Measurements from ENCODE around the gene B4GALNT4.
"Not testable (repeated sequence)": the region's sequence is repeated elsewhere in the genome, so short reads cannot be mapped to it uniquely, and the experiment has no call there.

B4GALNT4 gene

DNA sequence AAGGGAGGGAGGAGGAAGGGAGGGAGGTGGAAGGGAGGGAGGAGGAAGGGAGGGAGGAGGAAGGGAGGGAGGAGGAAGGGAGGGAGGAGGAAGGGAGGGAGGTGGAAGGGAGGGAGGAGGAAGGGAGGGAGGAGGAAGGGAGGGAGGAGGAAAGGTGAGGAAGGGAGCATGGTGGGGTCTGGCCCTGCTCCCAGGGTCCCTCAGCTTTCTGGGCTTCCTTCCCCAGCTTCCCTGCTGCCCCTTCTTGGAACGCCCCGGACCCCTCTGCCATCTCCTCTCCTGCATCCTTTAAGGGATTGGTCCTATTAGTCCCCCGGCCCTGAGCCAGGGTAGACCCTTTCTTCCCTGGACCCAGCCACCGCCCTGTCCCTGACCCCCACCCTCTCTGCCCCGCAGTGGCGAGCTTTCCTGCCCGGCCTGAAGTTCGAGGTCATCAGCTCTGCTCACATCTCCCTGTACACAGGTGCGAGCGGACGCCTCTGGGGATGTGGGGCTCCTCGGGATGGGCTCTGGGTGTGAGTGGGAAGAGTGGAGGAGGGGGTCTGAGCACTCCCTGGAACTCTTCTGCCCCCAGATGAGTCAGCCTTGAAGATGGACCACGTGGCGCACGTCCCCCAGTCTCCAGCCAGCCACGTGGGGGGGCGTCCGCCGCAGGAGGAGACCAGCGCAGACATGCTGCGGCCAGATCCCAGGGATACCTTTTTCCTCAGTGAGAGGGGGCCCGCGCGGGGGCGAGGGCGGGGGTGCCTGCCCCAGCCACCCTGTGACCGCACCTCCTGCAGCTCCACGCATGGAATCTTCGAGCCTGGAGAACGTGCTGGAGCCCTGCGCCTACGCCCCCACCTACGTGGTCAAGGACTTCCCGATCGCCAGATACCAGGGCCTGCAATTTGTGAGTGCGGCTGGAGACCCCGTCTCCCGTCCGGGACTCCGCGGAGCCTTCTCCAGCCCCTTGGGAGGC, 6.0 kb downstream of the B4GALNT4 start:
- in situ Hi-C loops (cut with MboI; ENCODE audit: low sequenced_read_pairs): no loop called here

DNA sequence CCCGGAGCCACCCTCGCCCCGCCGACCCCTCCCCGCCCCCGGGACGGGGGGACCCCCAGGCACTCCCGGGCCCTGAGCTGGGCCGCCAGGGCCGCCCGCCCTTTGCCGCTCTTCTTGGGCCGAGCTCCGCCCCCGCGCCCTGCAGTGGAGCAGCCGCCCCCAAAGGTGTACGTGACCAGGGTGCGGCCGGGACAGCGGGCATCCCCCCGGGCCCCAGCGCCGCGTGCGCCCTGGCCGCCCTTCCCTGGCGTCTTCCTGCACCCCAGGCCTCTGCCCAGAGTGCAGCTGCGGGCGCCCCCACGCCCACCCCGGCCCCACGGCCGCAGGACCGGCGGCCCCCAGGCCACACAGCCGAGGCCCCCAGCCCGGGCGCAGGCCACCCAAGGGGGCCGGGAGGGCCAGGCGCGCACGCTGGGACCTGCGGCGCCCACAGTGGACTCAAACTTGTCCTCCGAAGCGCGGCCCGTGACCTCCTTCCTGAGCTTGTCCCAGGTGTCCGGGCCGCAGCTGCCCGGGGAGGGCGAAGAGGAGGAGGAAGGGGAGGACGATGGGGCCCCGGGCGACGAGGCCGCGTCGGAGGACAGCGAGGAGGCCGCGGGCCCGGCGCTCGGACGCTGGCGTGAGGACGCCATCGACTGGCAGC, 7.4 kb downstream of the B4GALNT4 start:
- in situ Hi-C loops (cut with MboI; ENCODE audit: low sequenced_read_pairs): no loop called here

DNA sequence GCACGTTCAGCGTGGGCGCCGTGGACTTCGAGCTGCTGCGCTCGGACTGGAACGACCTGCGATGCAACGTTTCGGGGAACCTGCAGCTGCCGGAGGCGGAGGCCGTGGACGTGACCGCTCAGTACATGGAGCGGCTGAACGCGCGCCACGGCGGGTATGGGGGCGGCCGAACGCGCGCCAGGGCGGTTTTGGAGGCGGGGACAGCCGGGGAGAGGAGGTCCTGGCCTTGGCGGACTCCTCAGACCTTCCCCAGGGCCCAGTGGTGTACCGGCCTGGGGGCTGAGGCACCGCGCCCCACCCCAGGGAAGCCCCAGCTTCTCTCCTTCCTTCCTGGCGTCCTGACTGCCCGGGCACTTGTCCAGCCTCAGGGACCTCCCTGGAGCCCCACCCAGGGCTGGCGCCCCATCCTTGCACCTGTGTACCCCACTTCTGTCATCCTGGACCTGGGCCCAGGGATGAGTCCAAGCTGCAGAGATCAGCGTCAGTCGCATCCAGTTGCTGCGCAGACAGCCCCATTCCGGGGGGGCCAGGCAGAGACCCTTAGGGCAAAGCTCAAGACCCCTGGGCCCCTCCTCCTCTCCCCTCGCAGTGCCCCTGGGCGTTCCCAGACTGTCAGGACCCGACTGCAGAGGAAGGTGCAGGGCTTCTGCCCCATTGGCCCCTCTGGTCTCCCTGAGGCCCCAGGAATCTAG, 8.0 kb downstream of the B4GALNT4 start:
- in situ Hi-C loops (cut with MboI; ENCODE audit: low sequenced_read_pairs): no loop called here

DNA sequence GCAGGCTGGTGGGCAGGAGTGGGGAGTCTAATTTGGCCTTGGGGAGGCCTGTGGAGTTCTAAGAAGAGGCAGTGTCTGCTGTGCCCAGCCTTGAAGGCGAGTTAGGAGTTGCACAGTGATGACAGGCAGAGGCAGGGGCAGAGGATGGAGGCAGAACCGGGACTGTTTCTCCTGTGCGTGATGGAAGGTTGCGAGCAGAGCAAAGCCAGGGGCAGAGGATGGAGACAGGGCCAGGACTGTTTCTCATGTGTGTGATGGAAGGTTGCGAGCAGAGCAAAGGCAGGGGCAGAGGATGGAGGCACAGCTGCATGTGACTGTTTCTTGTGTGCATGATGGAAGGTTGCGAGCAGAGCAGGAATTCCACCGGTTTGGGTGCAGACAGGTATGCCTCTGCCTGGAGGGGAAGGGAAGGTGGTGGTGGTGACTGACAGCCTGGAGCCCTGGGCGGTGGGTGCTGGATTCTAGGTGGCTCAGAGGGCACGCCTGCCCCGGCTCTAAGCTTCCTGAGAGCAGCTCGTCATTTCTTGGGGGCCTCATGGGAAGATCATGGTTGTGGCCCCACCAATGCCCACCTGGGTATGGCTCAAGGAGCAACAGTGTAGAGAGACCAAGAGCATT, 8.7 kb downstream of the B4GALNT4 start:
- in situ Hi-C loops (cut with MboI; ENCODE audit: low sequenced_read_pairs): no loop called here

DNA sequence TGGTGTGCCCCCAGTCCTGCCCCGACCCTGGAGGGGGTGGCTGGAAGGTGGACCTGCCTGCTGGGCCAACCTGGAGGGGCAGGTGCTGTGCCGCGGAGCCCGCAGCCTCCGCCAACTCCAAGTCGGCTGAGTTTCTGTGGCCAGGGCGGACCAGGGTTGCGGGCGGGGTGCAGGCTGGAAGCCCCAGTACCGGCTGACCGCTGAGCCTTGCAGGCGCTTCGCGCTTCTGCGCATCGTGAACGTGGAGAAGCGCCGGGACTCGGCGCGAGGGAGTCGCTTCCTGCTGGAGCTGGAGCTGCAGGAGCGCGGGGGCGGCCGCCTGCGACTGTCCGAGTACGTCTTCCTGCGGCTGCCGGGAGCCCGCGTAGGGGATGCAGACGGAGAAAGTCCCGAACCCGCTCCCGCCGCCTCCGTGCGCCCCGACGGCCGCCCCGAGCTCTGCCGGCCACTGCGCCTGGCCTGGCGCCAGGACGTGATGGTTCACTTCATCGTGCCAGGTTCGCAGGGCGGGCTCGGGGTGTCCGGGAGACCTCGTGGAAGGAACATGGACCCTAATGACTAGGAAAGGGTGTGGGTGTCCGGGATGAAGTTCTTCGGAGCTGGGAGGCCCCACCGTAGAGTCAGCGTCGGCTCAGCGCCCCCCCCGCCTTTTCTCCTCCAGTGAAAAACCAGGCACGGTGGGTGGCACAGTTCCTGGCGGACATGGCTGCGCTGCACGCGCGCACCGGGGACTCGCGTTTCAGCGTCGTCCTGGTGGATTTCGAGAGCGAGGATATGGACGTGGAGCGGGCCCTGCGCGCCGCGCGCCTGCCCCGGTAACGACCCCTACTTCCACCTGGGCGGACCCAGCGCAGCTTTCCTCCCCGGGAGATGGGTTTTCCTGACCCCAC, 10.2 kb downstream of the B4GALNT4 start:
- in situ Hi-C loops (cut with MboI; ENCODE audit: low sequenced_read_pairs): no loop called here

DNA sequence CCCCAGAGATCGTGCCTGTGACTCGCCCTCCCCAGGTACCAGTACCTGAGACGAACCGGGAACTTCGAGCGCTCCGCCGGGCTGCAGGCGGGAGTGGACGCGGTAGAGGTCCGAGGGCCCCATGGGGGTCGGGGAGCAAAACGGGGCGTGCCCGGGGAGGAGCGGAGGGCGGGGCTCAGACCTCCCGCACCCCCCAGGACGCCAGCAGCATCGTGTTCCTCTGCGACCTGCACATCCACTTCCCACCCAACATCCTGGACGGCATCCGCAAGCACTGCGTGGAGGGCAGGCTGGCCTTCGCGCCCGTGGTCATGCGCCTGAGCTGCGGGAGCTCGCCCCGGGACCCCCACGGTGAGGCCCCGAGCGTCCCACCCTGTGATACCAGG, 10.8 kb downstream of the B4GALNT4 start:
- in situ Hi-C loops (cut with MboI; ENCODE audit: low sequenced_read_pairs): no loop called here

DNA sequence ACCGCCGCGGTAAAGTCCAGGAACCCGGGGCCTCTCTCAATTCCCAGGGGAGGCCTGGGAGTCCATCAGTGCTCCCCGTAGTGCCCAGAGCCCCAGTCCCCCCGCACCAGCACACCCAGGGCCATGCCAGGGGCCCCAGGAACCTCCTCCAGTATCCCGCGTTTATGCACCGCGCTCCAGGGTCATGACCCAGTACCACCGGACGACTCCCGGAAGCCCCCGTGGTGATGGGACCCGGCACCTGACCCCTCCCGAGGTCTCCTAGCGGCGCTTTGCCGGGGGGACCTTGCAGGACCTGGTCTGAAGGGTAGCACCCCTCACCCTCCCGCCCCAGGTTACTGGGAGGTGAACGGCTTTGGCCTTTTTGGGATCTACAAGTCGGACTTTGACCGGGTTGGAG, 11.2 kb downstream of the B4GALNT4 start:
- in situ Hi-C loops (cut with MboI; ENCODE audit: low sequenced_read_pairs): no loop called here

DNA sequence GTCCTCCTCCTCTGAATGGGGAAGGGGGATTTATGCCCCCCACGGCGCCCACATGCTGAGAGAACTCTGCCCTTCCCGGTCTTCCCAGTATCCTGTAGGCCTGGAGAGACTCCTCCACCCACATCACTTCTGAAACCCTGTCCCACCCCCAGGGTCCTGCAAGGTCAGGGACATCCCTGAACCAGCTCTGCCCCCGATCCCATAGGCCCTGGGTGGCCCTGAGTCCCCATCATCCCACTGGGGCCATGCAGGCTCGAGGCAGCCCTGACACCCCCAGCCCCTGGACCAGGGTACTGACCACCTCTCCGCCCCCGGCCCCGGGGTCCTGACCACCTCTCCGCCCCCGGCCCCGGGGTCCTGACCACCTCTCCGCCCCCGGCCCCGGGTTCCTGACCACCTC, 11.7 kb downstream of the B4GALNT4 start:
- in situ Hi-C loops (cut with MboI; ENCODE audit: low sequenced_read_pairs): no loop called here

DNA sequence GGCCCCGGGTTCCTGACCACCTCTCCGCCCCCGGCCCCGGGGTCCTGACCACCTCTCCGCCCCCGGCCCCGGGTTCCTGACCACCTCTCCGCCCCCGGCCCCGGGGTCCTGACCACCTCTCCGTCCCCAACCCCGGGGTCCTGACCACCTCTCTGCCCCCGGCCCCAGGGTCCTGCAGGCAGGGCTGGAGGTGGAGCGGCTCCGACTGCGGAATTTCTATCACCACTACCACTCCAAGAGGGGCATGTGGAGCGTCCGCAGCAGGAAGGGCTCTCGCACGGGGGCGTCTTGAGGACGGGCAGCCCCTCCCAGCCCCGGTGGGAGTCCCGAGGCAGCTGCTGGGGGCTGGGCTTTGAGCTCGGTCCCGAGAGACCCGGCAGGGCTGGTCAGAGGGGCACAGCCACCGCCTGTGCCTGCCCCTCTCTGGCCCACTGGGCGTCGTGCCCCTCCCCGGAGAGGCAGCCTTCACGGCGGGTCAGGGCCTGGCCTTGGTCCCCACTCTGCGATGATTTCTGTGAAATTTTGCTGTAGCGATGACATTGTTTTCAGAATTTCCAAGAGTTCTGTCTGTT, 12.3 kb downstream of the B4GALNT4 start:
- in situ Hi-C loops (cut with MboI; ENCODE audit: low sequenced_read_pairs): no loop called here

DNA sequence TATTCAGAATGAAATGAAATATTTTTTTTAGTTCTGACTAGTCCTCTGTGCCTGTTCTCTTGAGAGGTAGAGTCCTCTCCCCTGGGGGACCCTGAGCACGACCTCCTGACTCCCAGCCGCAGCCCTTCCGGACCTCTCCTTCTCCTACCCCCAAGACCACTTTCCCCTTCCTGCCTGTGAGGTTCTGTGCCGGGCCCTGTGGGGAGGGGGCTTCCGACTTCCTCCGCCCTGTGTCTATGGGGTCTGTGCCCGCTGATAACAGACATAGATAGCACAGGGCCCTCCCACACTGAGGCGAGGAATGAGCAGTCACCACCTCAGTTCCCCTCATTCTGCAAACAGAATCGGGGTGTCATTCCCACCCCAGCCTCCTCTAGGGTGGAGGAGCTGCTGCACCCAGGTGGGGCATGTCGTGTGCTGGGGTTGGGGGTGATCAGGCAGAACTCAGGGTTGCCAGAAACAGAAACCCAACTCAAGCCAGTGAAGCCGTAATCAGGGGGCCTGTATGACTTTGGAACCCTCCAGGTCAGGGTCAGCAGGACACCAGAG, 12.9 kb downstream of the B4GALNT4 start:
- in situ Hi-C loops (cut with MboI; ENCODE audit: low sequenced_read_pairs): no loop called here

DNA sequence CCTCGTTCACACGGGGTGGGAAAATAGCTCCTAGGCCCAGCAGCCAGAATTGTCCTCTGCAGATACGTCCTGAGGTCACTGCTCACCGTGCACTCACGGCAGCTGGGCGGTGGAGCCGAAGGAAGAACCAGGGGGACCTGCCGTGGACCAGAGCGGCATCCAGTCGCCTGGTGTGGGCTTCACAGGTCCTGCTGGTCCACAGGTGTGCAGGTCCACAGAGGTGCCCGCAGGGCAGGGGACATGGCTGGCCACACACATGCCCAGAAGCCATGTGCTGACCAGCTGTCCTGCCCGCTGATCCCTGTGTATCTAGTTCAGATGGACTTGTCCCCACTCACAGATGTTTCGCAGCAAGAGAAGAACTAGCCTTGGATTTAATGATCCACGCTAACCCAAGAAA, 14.1 kb downstream of the B4GALNT4 start:
- in situ Hi-C loops (cut with MboI; ENCODE audit: low sequenced_read_pairs): no loop called here

DNA sequence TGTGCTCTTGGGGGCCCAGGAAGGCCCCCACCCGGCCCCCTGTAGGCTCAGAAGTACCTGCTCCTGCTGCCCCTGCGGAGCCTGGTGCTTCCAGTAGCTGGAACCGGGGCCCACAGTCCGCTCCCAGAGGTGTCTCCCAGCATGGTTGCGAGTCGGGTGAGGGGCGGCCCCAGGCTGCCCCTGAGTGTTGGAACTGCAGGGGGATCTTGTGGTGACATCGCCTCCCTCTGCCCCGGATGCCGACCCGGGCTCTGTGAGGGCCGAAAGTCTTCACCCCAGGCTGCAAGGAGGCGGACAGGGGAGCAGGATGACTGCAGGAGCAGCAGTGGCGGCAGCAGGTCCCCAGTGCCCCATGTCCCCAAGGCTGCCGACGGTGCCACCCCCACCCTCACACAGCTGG, 15.2 kb downstream of the B4GALNT4 start:
- in situ Hi-C loops (cut with MboI; ENCODE audit: low sequenced_read_pairs): no loop called here

DNA sequence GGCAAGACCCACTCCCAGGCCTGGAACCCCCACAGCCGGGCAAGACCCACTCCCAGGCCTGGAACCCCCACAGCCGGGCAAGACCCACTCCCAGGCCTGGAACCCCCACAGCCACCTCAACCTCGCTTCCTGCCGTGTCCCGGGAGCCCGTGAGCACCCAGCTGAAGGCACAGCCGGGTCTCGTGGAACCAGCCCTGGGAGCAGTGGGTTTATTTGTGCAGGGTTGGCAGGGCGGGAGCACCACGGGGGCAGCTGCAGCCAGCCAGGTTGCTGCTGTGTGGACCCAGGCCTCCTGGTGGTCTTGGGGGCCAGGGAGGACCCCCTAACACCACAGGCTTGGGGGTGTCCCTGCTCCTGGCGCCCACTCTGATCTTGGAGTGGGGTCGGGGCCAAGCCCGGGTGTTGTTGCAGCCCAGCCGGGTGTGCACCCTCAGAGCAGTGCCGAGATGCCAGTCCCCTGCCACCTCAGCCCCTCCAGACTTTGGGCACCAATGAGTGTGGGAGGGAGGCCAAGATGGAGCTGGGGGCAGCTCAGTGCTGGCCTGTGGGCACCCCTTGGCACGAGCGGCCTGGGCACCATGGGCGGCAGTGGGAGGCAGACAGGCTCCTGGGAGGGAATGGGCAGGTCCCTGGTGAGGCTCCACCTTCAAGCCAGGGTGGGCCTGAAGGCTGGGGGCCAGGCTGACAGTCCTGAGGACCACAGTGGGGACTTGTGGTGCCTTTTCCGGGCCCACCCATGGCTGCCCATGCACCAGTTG, 16.5 kb downstream of the B4GALNT4 start:
- in situ Hi-C loops (cut with MboI; ENCODE audit: low sequenced_read_pairs): no loop called here

DNA sequence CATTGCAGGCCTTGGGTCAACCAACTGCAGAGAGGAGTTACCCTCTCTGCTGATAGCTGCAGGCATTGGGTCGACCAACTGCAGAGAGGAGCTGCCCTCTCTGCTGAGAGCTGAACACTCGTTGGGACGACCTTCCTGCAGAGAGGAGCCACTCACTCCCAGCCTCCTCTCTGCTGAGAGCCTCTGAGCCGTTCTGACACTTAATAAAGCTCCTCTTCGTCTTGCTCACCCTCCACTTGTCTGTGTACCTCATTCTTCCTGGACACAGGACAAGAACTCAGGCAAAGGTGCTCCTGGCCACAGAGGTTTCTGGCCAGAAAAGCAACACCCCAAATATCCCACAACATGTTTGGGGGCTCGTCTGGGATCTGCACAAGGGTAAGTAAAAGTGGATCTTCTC, 17.2 kb downstream of the B4GALNT4 start:
- in situ Hi-C loops (cut with MboI; ENCODE audit: low sequenced_read_pairs): no loop called here

DNA sequence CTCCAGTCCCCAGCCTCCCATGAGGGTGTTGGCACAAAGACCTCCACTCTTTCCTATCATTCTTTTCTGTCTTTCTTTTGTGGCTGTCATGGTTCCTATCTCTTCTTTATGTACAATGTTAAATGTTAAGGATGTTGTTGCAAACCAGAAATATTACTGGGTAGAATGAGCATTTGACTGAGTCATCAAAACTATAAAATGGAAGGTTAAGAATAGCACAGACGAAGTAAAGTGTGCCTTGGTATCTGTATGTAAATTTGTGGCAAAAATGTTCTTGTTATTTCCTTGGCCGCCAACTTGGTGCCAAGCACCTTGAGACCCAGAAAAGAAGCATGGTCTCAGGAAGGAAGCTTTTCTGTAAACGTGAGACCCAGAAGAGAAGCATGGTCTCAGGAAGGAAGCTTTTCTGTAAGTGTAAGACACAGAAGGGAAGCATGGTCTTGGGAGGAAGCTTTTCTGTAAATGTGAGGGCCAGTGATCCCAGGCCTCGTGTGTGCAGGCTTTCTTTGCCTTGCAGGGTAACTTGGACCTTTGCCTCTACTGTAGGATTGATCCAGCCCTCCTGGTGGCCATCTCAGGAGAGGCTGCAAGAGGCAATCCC, 18.0 kb downstream of the B4GALNT4 start:
- in situ Hi-C loops (cut with MboI; ENCODE audit: low sequenced_read_pairs): no loop called here

DNA sequence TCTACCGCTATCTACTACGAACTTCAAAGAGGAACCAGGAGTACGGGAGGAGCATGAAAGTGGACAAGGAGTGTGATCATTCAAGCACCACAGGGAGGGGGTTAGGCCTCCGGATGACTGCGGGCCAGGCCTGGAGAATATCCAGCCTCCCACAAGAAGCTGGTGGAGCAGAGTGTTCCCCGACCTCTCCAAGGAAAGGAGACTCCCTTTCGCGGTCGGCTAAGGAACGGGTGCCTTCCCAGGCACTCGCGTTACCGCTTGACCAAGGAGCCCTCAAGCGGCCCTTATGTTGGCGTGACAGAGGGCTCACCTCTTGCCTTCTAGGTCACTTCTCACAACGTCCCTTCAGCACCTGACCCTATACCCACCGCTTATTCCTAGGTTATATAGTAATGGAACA, 20.1 kb downstream of the B4GALNT4 start:
- in situ Hi-C loops (cut with MboI; ENCODE audit: low sequenced_read_pairs): not testable (repeated sequence)

DNA sequence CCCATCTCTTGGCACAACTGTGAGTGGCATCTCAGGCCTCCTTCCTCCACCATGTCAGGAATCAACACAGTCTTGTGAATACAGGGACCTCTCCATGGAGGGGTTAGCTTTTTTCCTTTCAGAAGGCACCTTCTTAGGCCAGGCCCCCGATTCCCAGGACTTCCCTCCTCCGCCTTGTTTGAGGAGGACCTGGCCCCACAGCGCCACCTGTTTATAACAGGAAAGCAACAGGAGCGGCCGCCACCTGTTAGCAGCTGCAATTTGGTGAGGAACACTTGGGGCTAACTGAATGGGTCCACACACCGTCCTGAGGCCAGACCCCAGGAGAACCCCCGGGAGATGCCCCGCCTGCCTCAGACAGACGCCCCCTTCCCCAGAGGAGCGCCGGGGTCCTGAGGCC, 20.9 kb downstream of the B4GALNT4 start:
- in situ Hi-C loops (cut with MboI; ENCODE audit: low sequenced_read_pairs): no loop called here

Data from HL-60/S4 treated with retinoic acid at 250 ng/mL for 4 days and 3 days (cell line).